ENCODE measurements around the gene DRGX.

The DRGX gene

GRCh38 chr10:49385939-49386922, 9.7 kb downstream of the DRGX start:
- no peak overlapping the region for H3K27ac ChIP-seq (replicated peaks)
- TF ChIP-seq POLR2AphosphoS5 (IDR thresholded peaks at IDR 0.05; ENCODE audit: low read depth) (no peak), SPI1 (IDR thresholded peaks at IDR 0.05; ENCODE audit: borderline replicate concordance, low read depth) (no peak), REST (IDR thresholded peaks at IDR 0.05; ENCODE audit: insufficient replicate concordance, low read depth) (no peak), CTCF (IDR thresholded peaks at IDR 0.05; ENCODE audit: insufficient read depth, low read length) (no peak)
- DNase-seq (ENCODE audit: low read depth in 1 of 2, low spot score in 1 of 2), result no peak
- H3K27me3 ChIP-seq (ENCODE audit: insufficient read depth, poor library complexity, severe bottlenecking), result peaks cover 2% of the 10 kb centered on the region
- no peak overlapping the region for H3K4me3 ChIP-seq (replicated peaks; ENCODE audit: insufficient read depth, low read length)

GRCh38 chr10:49384268-49384953, 11.5 kb downstream of the DRGX start:
- no peak overlapping the region for H3K4me3 ChIP-seq (replicated peaks; ENCODE audit: insufficient read depth, low read length)
- TF ChIP-seq SPI1 (IDR thresholded peaks at IDR 0.05; ENCODE audit: borderline replicate concordance, low read depth), result no peak
- TF ChIP-seq REST (IDR thresholded peaks at IDR 0.05; ENCODE audit: insufficient replicate concordance, low read depth), result no peak
- no peak for TF ChIP-seq POLR2AphosphoS5 (IDR thresholded peaks at IDR 0.05; ENCODE audit: low read depth)
- TF ChIP-seq CTCF (IDR thresholded peaks at IDR 0.05; ENCODE audit: insufficient read depth, low read length), result no peak
- no peak for TF ChIP-seq GABPA (IDR thresholded peaks at IDR 0.05; ENCODE audit: low read depth)
- no peak overlapping the region for H3K27ac ChIP-seq (replicated peaks)
- no peak for DNase-seq (ENCODE audit: low read depth in 1 of 2, low spot score in 1 of 2)
- H3K27me3 ChIP-seq (ENCODE audit: insufficient read depth, poor library complexity, severe bottlenecking), result peaks cover 2% of the 10 kb centered on the region

GRCh38 chr10:49383853-49384252, 12.0 kb downstream of the DRGX start:
- Histone ChIP-seq H3K27ac (replicated peaks) (no peak overlapping the region), H3K27me3 (ENCODE audit: insufficient read depth, poor library complexity, severe bottlenecking) (peaks cover 2% of the 10 kb centered on the region), H3K4me3 (replicated peaks; ENCODE audit: insufficient read depth, low read length) (no peak overlapping the region)
- TF ChIP-seq CTCF (IDR thresholded peaks at IDR 0.05; ENCODE audit: insufficient read depth, low read length), result no peak
- no peak for TF ChIP-seq POLR2AphosphoS5 (IDR thresholded peaks at IDR 0.05; ENCODE audit: low read depth)
- TF ChIP-seq REST (IDR thresholded peaks at IDR 0.05; ENCODE audit: insufficient replicate concordance, low read depth), result no peak
- no peak for TF ChIP-seq SPI1 (IDR thresholded peaks at IDR 0.05; ENCODE audit: borderline replicate concordance, low read depth)
- TF ChIP-seq GABPA (IDR thresholded peaks at IDR 0.05; ENCODE audit: low read depth), result no peak
- no peak for DNase-seq (ENCODE audit: low read depth in 1 of 2, low spot score in 1 of 2)
